Activated CD8-positive, alpha-beta memory T cell treated with anti-CD3 and anti-CD28 coated beads, Interleukin-2, amount 50 U/mL, for 1 hour (primary cell): ENCODE data around the gene CACNG6.
"Not testable (repeated sequence)": the region's sequence is repeated elsewhere in the genome, so short reads cannot be mapped to it uniquely, and the experiment has no call there.

Source experiments
- DNase-seq: peaks from one replicate; pipeline ENCODE4 v3.0.0-alpha.2; 2020; ENCODE audit errors: extremely low read depth

The CACNG6 gene

GRCh38 chr19:53991224-53992113 lies at the start of gene CACNG6:
TSS of gene CACNG6 (plus strand) at chr19:53991637. CDS start at chr19:53992878, 1,241 bp downstream.
- no peak for DNase-seq

GRCh38 chr19:53942001-53942786 lies 49.2 kb upstream of the CACNG6 start:
- DNase-seq = no peak

- no peak for DNase-seq
These were observed 47.0 kb upstream of the CACNG6 start for GRCh38 chr19:53944416-53944815.

GRCh38 chr19:53944933-53945332 lies 46.5 kb upstream of the CACNG6 start:
- no peak for DNase-seq

GRCh38 chr19:53945441-53945840 lies 46.0 kb upstream of the CACNG6 start:
- no peak for DNase-seq

GRCh38 chr19:53945998-53946397 lies 45.4 kb upstream of the CACNG6 start:
- DNase-seq = no peak

- no peak for DNase-seq
These were observed 43.8 kb upstream of the CACNG6 start for GRCh38 chr19:53947624-53948023.

GRCh38 chr19:53948611-53949010 lies 42.8 kb upstream of the CACNG6 start:
- DNase-seq = not testable (repeated sequence)

GRCh38 chr19:53951436-53951835 lies 40.0 kb upstream of the CACNG6 start:
- DNase-seq = no peak

GRCh38 chr19:53951947-53952346 lies 39.5 kb upstream of the CACNG6 start:
- no peak for DNase-seq

- no peak for DNase-seq
These were observed 38.1 kb upstream of the CACNG6 start for GRCh38 chr19:53953383-53953782.

GRCh38 chr19:53957448-53958167 lies 33.8 kb upstream of the CACNG6 start:
- DNase-seq = no peak

GRCh38 chr19:53958168-53958571 lies 33.3 kb upstream of the CACNG6 start:
- no peak for DNase-seq

- no peak for DNase-seq
These were observed 32.3 kb upstream of the CACNG6 start for GRCh38 chr19:53958823-53959757.

GRCh38 chr19:53960187-53960586 lies 31.2 kb upstream of the CACNG6 start:
- no peak for DNase-seq

- DNase-seq = no peak
These were observed 30.6 kb upstream of the CACNG6 start for GRCh38 chr19:53960886-53961285.

GRCh38 chr19:53961523-53962356 lies 29.7 kb upstream of the CACNG6 start:
- DNase-seq = no peak

GRCh38 chr19:53962887-53963431 lies 28.5 kb upstream of the CACNG6 start, which contains the start of gene CACNG8:
TSS of gene CACNG8 (plus strand) at chr19:53962937.
- DNase-seq = no peak

GRCh38 chr19:53965091-53965490 lies 26.3 kb upstream of the CACNG6 start:
- no peak for DNase-seq

GRCh38 chr19:53966931-53967330 lies 24.5 kb upstream of the CACNG6 start:
- DNase-seq = no peak
